ENCODE results near the gene CUL1. TPM values are rescaled to one million over a fixed set of nuclear protein-coding genes. Genes with fewer than 3 reads are reported as not detected.

The CUL1 gene
- total RNA-seq, 1 donor from 2014 or later = 36.7 TPM

- no peak for DNase-seq
Observed at GRCh38 chr7:148763622-148764021, 64.9 kb downstream of the CUL1 start.

- no peak for DNase-seq
Observed at GRCh38 chr7:148770004-148770403, 71.3 kb downstream of the CUL1 start.

GRCh38 chr7:148772297-148773089 is 73.8 kb downstream of the CUL1 start:
- DNase-seq = no peak

GRCh38 chr7:148773334-148773733 is 74.6 kb downstream of the CUL1 start:
- DNase-seq = no peak

GRCh38 chr7:148774471-148774870 is 75.8 kb downstream of the CUL1 start:
- no peak for DNase-seq

- DNase-seq = no peak
Observed at GRCh38 chr7:148782757-148783456, 84.2 kb downstream of the CUL1 start.

GRCh38 chr7:148783801-148784527 is 85.3 kb downstream of the CUL1 start:
- no peak for DNase-seq

- DNase-seq = no peak
Observed at GRCh38 chr7:148787571-148788295, 89.0 kb downstream of the CUL1 start.

GRCh38 chr7:148789220-148789619 is 90.5 kb downstream of the CUL1 start:
- DNase-seq = no peak

GRCh38 chr7:148790131-148790726 is 91.5 kb downstream of the CUL1 start:
- no peak for DNase-seq

GRCh38 chr7:148790850-148791249 is 92.1 kb downstream of the CUL1 start:
- no peak for DNase-seq

GRCh38 chr7:148791546-148791945 is 92.8 kb downstream of the CUL1 start:
- DNase-seq = no peak

GRCh38 chr7:148793590-148793989 is 94.9 kb downstream of the CUL1 start:
- no peak for DNase-seq

GRCh38 chr7:148794476-148794875 is 95.8 kb downstream of the CUL1 start:
- no peak for DNase-seq

GRCh38 chr7:148796841-148797240 is 98.1 kb downstream of the CUL1 start:
- DNase-seq = no peak

GRCh38 chr7:148799893-148800555 is 101.3 kb downstream of the CUL1 start:
- no peak for DNase-seq

GRCh38 chr7:148800677-148801076 is 102.0 kb downstream of the CUL1 start:
- DNase-seq = no peak

- DNase-seq = no peak
Observed at GRCh38 chr7:148802101-148802493, 103.4 kb downstream of the CUL1 start.

- no peak for DNase-seq
Observed at GRCh38 chr7:148803094-148803493, 104.4 kb downstream of the CUL1 start.

GRCh38 chr7:148804343-148805235 is 105.9 kb downstream of the CUL1 start:
- no peak for DNase-seq
